Epithelial cell of esophagus (primary cell): ENCODE results near the gene WWC2.
"Not testable (repeated sequence)": the region's sequence is repeated elsewhere in the genome, so short reads cannot be mapped to it uniquely, and the experiment has no call there.

Source experiments
- DNase-seq: peaks from one replicate; pipeline ENCODE4 v3.0.0; 2010; ENCODE audit warnings: low read depth
- H3K4me3 ChIP-seq: 2 replicates; pipeline ENCODE4 v1.5.1; 2011; ENCODE audit warnings: mild to moderate bottlenecking, low read length, control low read depth
- CTCF ChIP-seq: IDR thresholded peaks from 2 replicates; pipeline ENCODE4 v1.5.1; 2011; ENCODE audit warnings: low read depth, mild to moderate bottlenecking, low read length, control low read depth, inconsistent platforms; ENCODE audit not compliant: insufficient read depth; ENCODE audit errors: missing control alignments

WWC2 gene

GRCh38 chr4:183185559-183185958 is 86.5 kb downstream of the WWC2 start:
- TF ChIP-seq CTCF = no peak
- no peak overlapping the region for H3K4me3 ChIP-seq
- no peak for DNase-seq

GRCh38 chr4:183186813-183187212 is 87.8 kb downstream of the WWC2 start:
- no peak for DNase-seq
- H3K4me3 ChIP-seq = no peak overlapping the region
- TF ChIP-seq CTCF = no peak

- H3K4me3 ChIP-seq = no peak overlapping the region
- DNase-seq = no peak
These were observed 92.0 kb downstream of the WWC2 start for GRCh38 chr4:183190900-183191527.

GRCh38 chr4:183191630-183192029 is 92.6 kb downstream of the WWC2 start:
- no peak for DNase-seq
- no peak overlapping the region for H3K4me3 ChIP-seq
- no peak for TF ChIP-seq CTCF

More at GRCh38 chr4:183190900-183191527, 92.0 kb downstream of the WWC2 start:
- no peak for TF ChIP-seq CTCF

GRCh38 chr4:183192571-183192970 is 93.5 kb downstream of the WWC2 start:
- no peak overlapping the region for H3K4me3 ChIP-seq
- no peak for DNase-seq
- no peak for TF ChIP-seq CTCF

GRCh38 chr4:183193730-183194338 is 94.8 kb downstream of the WWC2 start:
- not testable (repeated sequence) for DNase-seq, H3K4me3 ChIP-seq

- no peak for TF ChIP-seq CTCF
- DNase-seq = no peak
- H3K4me3 ChIP-seq = no peak overlapping the region
These were observed 96.5 kb downstream of the WWC2 start for GRCh38 chr4:183195534-183195933.
